SU-DHL-6 (cell line): Measurements from ENCODE around the gene TEDC1.

Source experiments
- CTCF ChIP-seq: fragments of 200-600 bp; sonication (generic); IDR thresholded peaks from one replicate; pipeline ENCODE4 v1.5.1; 2017; ENCODE audit warnings: antibody characterized with exemption, mild to moderate bottlenecking, low read length, moderate library complexity; ENCODE audit not compliant: insufficient read depth, poor library complexity, severe bottlenecking
- EZH2phosphoT487 ChIP-seq: fragments of 200-600 bp; sonication (generic), shearing (Covaris generic); conservative IDR thresholded peaks from 2 replicates; pipeline ENCODE4 v1.6.1; 2018; ENCODE audit warnings: mild to moderate bottlenecking, antibody characterized with exemption, low read length, moderate library complexity, mixed read lengths

- TF ChIP-seq CTCF: no peak
- no peak for TF ChIP-seq EZH2phosphoT487
Measured at GRCh38 chr14:105468621-105469241, 22.3 kb upstream of the TEDC1 start.
